IMR-90 (cell line): ENCODE results near the gene GGACT.

Experiments
- CEBPB ChIP-seq: IDR thresholded peaks from 2 replicates; pipeline ENCODE4 v1.6.1; 2012; ENCODE audit warnings: low read depth, low read length, improper control_type of control experiment
- CHD1 ChIP-seq: IDR thresholded peaks from 2 replicates; pipeline ENCODE4 v1.6.1; 2012; ENCODE audit warnings: low read depth, low read length, improper control_type of control experiment
- CTCF ChIP-seq: conservative IDR thresholded peaks from 2 replicates; pipeline ENCODE4 v1.5.1; 2012; ENCODE audit warnings: mild to moderate bottlenecking, low read depth, low read length, improper control_type of control experiment
- ELK1 ChIP-seq: fragments of 150-350 bp; IDR thresholded peaks from 2 replicates; pipeline ENCODE4 v1.6.1; 2016; ENCODE audit warnings: low read depth, mild to moderate bottlenecking, low read length, moderate library complexity, borderline replicate concordance
- FOS ChIP-seq: fragments of 150-350 bp; IDR thresholded peaks from 2 replicates; pipeline ENCODE4 v1.6.1; 2016; ENCODE audit warnings: low read depth, low read length
- MAFK ChIP-seq: IDR thresholded peaks from 2 replicates; pipeline ENCODE4 v1.6.1; 2012; ENCODE audit warnings: low read depth, low read length, improper control_type of control experiment
- MAZ ChIP-seq: IDR thresholded peaks from 2 replicates; pipeline ENCODE4 v1.6.1; 2012; ENCODE audit warnings: low read depth, mild to moderate bottlenecking, low read length, improper control_type of control experiment, moderate library complexity, borderline replicate concordance
- MXI1 ChIP-seq: IDR thresholded peaks from 2 replicates; pipeline ENCODE4 v1.6.1; 2012; ENCODE audit warnings: low read depth, mild to moderate bottlenecking, low read length, moderate library complexity, borderline replicate concordance
- POLR2A ChIP-seq: IDR thresholded peaks from 2 replicates; pipeline ENCODE4 v1.6.1; 2012; ENCODE audit warnings: mild to moderate bottlenecking, low read depth, low read length
- RAD21 ChIP-seq: IDR thresholded peaks from 2 replicates; pipeline ENCODE4 v1.6.1; 2012; ENCODE audit warnings: low read length, improper control_type of control experiment
- RFX5 ChIP-seq: IDR thresholded peaks from 2 replicates; pipeline ENCODE4 v1.8.0; 2012; ENCODE audit warnings: low read depth, mild to moderate bottlenecking, low read length, moderate library complexity
- SMC3 ChIP-seq: fragments of 150-350 bp; IDR thresholded peaks from 2 replicates; pipeline ENCODE4 v1.6.1; 2016; ENCODE audit warnings: low read depth, mild to moderate bottlenecking, antibody characterized with exemption, low read length, moderate library complexity
- USF2 ChIP-seq: fragments of 150-350 bp; IDR thresholded peaks from 2 replicates; pipeline ENCODE4 v1.6.1; 2017; ENCODE audit warnings: mild to moderate bottlenecking, antibody characterized with exemption, low read length, low read depth

GRCh38 chr13:100526318-100527000, 62.1 kb downstream of the GGACT start:
- no peak for TF ChIP-seq CTCF
- TF ChIP-seq RAD21, result no peak
- TF ChIP-seq POLR2A, result no peak
- TF ChIP-seq MAZ, result no peak
- TF ChIP-seq FOS, result no peak
- no peak for TF ChIP-seq CHD1
- TF ChIP-seq RFX5, result no peak
- no peak for TF ChIP-seq CEBPB
- no peak for TF ChIP-seq MXI1
- TF ChIP-seq USF2, result no peak
- TF ChIP-seq MAFK, result no peak
- no peak for TF ChIP-seq SMC3
- TF ChIP-seq ELK1, result no peak
